GM21447 (cell line): ENCODE results near the gene KRTAP10-10.
"Not testable (repeated sequence)": the region's sequence is repeated elsewhere in the genome, so short reads cannot be mapped to it uniquely, and the experiment has no call there.

ENCODE experiments used
- ATAC-seq: cut with Tn5 transposase; IDR thresholded peaks from one replicate; pipeline ENCODE4 v1.9.1; 2021; ENCODE audit not compliant: unreplicated experiment

KRTAP10-10 gene

GRCh38 chr21:44623575-44623974 lies 13.6 kb upstream of the KRTAP10-10 start:
- no peak for ATAC-seq

GRCh38 chr21:44625756-44626155 lies 11.4 kb upstream of the KRTAP10-10 start:
- ATAC-seq: no peak

- no peak for ATAC-seq
Observed at GRCh38 chr21:44626262-44626661, 10.9 kb upstream of the KRTAP10-10 start.

- ATAC-seq: no peak
Observed at GRCh38 chr21:44626673-44627143, 10.4 kb upstream of the KRTAP10-10 start, which contains the start of gene KRTAP10-9. Gene KRTAP10-9 (plus strand): TSS chr21:44627093. CDS start chr21:44627172, 79 bp downstream.

GRCh38 chr21:44627181-44627822 lies 9.9 kb upstream of the KRTAP10-10 start:
- not testable (repeated sequence) for ATAC-seq

- not testable (repeated sequence) for ATAC-seq
Observed at GRCh38 chr21:44627831-44628233, 9.3 kb upstream of the KRTAP10-10 start.

- ATAC-seq: no peak
Observed at GRCh38 chr21:44628707-44629391, 8.3 kb upstream of the KRTAP10-10 start.

GRCh38 chr21:44630440-44630839 lies 6.7 kb upstream of the KRTAP10-10 start:
- ATAC-seq: no peak

- ATAC-seq: no peak
Observed at GRCh38 chr21:44632067-44632466, 5.1 kb upstream of the KRTAP10-10 start.

GRCh38 chr21:44636209-44637017 lies 743 bp upstream of the KRTAP10-10 start:
- no peak for ATAC-seq

GRCh38 chr21:44637851-44638348 lies 744 bp downstream of the KRTAP10-10 start:
- not testable (repeated sequence) for ATAC-seq

- not testable (repeated sequence) for ATAC-seq
Observed at GRCh38 chr21:44638506-44639330, 1.6 kb downstream of the KRTAP10-10 start.

GRCh38 chr21:44639331-44639655 lies 2.1 kb downstream of the KRTAP10-10 start:
- ATAC-seq: no peak

- ATAC-seq: no peak
Observed at GRCh38 chr21:44640761-44641160, 3.6 kb downstream of the KRTAP10-10 start.

- ATAC-seq: no peak
Observed at GRCh38 chr21:44643741-44644310, 6.7 kb downstream of the KRTAP10-10 start.

GRCh38 chr21:44644878-44645277 lies 7.7 kb downstream of the KRTAP10-10 start:
- ATAC-seq: no peak

- ATAC-seq: not testable (repeated sequence)
Observed at GRCh38 chr21:44646366-44647221, 9.4 kb downstream of the KRTAP10-10 start, which contains the start of gene KRTAP10-11. Gene KRTAP10-11 (plus strand): TSS chr21:44646414. CDS start chr21:44646459, 45 bp downstream.

GRCh38 chr21:44647222-44647552 lies 10.0 kb downstream of the KRTAP10-10 start:
- no peak for ATAC-seq

- no peak for ATAC-seq
Observed at GRCh38 chr21:44648557-44649311, 11.6 kb downstream of the KRTAP10-10 start.
